GM12878 (cell line): ENCODE results near the gene FER1L5. TPM values are rescaled to one million over a fixed set of nuclear protein-coding genes. Genes with fewer than 3 reads are reported as not detected.

ENCODE experiments used
- ATAC-seq: fragments of 200-7000 bp; cut with Tn5 transposase; 3 replicates; pipeline ENCODE4 v1.9.1; 2020; ENCODE audit warnings: mild to moderate bottlenecking, moderate library complexity
- BruUV-seq: library from RNA; stranded (reverse); fragments of 400-500 nt; replicated peaks from 2 replicates; lab custom pipeline; 2021; lab: Mats Ljungman, UMichigan
- CTCF ChIA-PET: fragments of 300-600 bp; sonication (Branson Sonifier 250); formaldehyde crosslinking; extraction: SDS; loops from one replicate; lab custom pipeline; 2021; ENCODE audit warnings: inconsistent platforms; lab: Yijun Ruan, JAX
- POLR2A ChIA-PET: fragments of 350-600 bp; formaldehyde crosslinking; extraction: SDS; loops from one replicate; lab custom pipeline; 2021; ENCODE audit warnings: inconsistent platforms; lab: Charles Lee
- RAD21 ChIA-PET: fragments of 300-600 bp; sonication (Branson Sonifier 250); formaldehyde crosslinking; loops from one replicate; lab custom pipeline; 2023; ENCODE audit warnings: antibody characterized with exemption; ENCODE audit not compliant: unreplicated experiment; lab: Charles Lee
- SMC1A ChIA-PET: fragments of 300-600 bp; sonication (Branson Sonifier 250); formaldehyde crosslinking; loops from one replicate; lab custom pipeline; 2023; ENCODE audit not compliant: unreplicated experiment, uncharacterized antibody; lab: Charles Lee
- DNase-seq: peaks from one replicate; pipeline ENCODE4 v3.0.0-alpha.2; 2011; ENCODE audit warnings: low read depth, low spot score
- FAIRE-seq: peaks from 3 replicates; lab custom pipeline; 2011; peaks lifted over from hg19 to GRCh38; lab: Jason Lieb, UNC
- H2AFZ ChIP-seq: 2 replicates; pipeline ENCODE4 v1.6.0; 2011; ENCODE audit warnings: low read depth, low read length, control low read depth; ENCODE audit not compliant: control insufficient read depth
- H3K27ac ChIP-seq: 2 replicates; pipeline ENCODE4 v1.5.1; 2011; ENCODE audit warnings: control low read depth; ENCODE audit not compliant: control insufficient read depth, insufficient read depth
- H3K27me3 ChIP-seq, 2 experiments: replicated peaks in 1 of 2; 2 replicates each; pipeline versions ENCODE4 v1.6.0 to v1.6.1; 2011; ENCODE audit warnings: low read length in 1 of 2; ENCODE audit not compliant: control insufficient read depth in 2 of 2, insufficient read depth in 2 of 2
- H3K36me3 ChIP-seq, 2 experiments: 2 replicates each; pipeline ENCODE4 v1.5.1; 2011; ENCODE audit warnings: low read length in 1 of 2; ENCODE audit not compliant: control insufficient read depth in 2 of 2, insufficient read depth in 2 of 2
- H3K4me1 ChIP-seq: 2 replicates; pipeline ENCODE4 v1.6.1; 2011; ENCODE audit warnings: mild to moderate bottlenecking, low read length, moderate library complexity, mixed read lengths; ENCODE audit not compliant: control insufficient read depth, insufficient read depth
- H3K4me2 ChIP-seq: 2 replicates; pipeline ENCODE4 v1.6.0; 2011; ENCODE audit warnings: control low read depth; ENCODE audit not compliant: control insufficient read depth, insufficient read depth
- H3K4me3 ChIP-seq: fragments of 200-600 bp; sonication (generic); 2 replicates; pipeline ENCODE4 v1.5.1; 2016
- H3K79me2 ChIP-seq: 2 replicates; pipeline ENCODE4 v1.6.0; 2011; ENCODE audit warnings: low read length; ENCODE audit not compliant: control insufficient read depth, insufficient read depth
- H3K9ac ChIP-seq: 2 replicates; pipeline ENCODE4 v1.8.0; 2011; ENCODE audit warnings: low read length, control low read depth, mixed read lengths; ENCODE audit not compliant: control insufficient read depth, insufficient read depth
- H3K9me3 ChIP-seq: replicated peaks from 3 replicates; pipeline ENCODE4 v1.5.1; 2011; ENCODE audit warnings: mild to moderate bottlenecking, low read length; ENCODE audit not compliant: control insufficient read depth, insufficient read depth
- H4K20me1 ChIP-seq: 2 replicates; pipeline ENCODE4 v1.6.0; 2011; ENCODE audit not compliant: control insufficient read depth, insufficient read depth
- GATAD2B ChIP-seq: fragments of 450-650 bp; conservative IDR thresholded peaks from 2 replicates; pipeline ENCODE4 v1.6.1; 2017; ENCODE audit warnings: low read depth, mild to moderate bottlenecking, moderate library complexity
- IRF3 ChIP-seq: fragments of 450-650 bp; IDR thresholded peaks from 2 replicates; pipeline ENCODE4 v1.6.1; 2014; ENCODE audit warnings: mild to moderate bottlenecking
- MYC ChIP-seq: IDR thresholded peaks from 2 replicates; pipeline ENCODE4 v1.6.1; 2011; ENCODE audit warnings: mild to moderate bottlenecking, low read length, moderate library complexity, inconsistent platforms; ENCODE audit not compliant: insufficient read depth, insufficient replicate concordance, insufficient read length, severe bottlenecking
- ZNF384 ChIP-seq: IDR thresholded peaks from 2 replicates; pipeline ENCODE4 v1.6.1; 2012; ENCODE audit warnings: low read depth, mild to moderate bottlenecking, low read length, improper control_type of control experiment, borderline replicate concordance
- ZZZ3 ChIP-seq: IDR thresholded peaks from 2 replicates; pipeline ENCODE4 v1.6.1; 2011; ENCODE audit warnings: low read depth; ENCODE audit not compliant: control insufficient read depth, insufficient read length
- WGBS: methylation state at CpG from one replicate; pipeline ENCODE4 v1.1.6; 2016; ENCODE audit warnings: low lambda C conversion rate; ENCODE audit not compliant: insufficient replicate concordance, insufficient coverage; ENCODE audit errors: missing lambda C conversion rate; 5-methylcytosine and 5-hydroxymethylcytosine counted together
- in situ Hi-C: fragments of 300-500 bp; cut with MboI; formaldehyde crosslinking; loops from 9 replicates; pipeline ENCODE4 v1.14.3; 2018; ENCODE audit warnings: mixed read lengths
- intact Hi-C: fragments of 100-400 bp; cut with micrococcal nuclease; formaldehyde crosslinking; loops from one replicate; pipeline ENCODE4 v1.14.2; 2022; ENCODE audit not compliant: unreplicated experiment
- polyA plus RNA-seq, 11 experiments: library from polyadenylated mRNA; depleted of rRNA in 4 of 11; unstranded in 6 of 11; stranded (reverse) in 5 of 11; fragments of >200 nt; fragmentation: Nextera tagmentation in 4 of 11; fragmentation: Illumina TruSeq in 1 of 11; extraction: Ambion mirVana in 4 of 11; extraction: Trizol in 1 of 11; gene quantifications; 1 replicate in 1 of 11; 2 replicates in 10 of 11; pipeline versions ENCODE4 v1.2.1 to v1.2.3, GENCODE V29; 2011 to 2016; ENCODE audit warnings: inconsistent platforms in 2 of 11, missing spikeins in 2 of 11, low read depth in 1 of 11
- total RNA-seq, 4 experiments: library from RNA; depleted of rRNA in 3 of 4; stranded (reverse); fragments of >200 nt in 3 of 4; fragmentation: Illumina TruSeq in 1 of 4; extraction: Trizol in 1 of 4; gene quantifications; 2 replicates each; pipeline versions ENCODE4 v1.2.1 to v1.2.3, GENCODE V29; 2013 to 2021
- TF ChIP-seq, protein P1 (sequence below): fragments of 150-350 bp; IDR thresholded peaks from 2 replicates; pipeline ENCODE4 v1.6.1; 2016; ENCODE audit warnings: low read depth, low read length
- TF ChIP-seq, protein P2 (sequence below): fragments of 450-650 bp; formaldehyde crosslinking; IDR thresholded peaks from 2 replicates; pipeline ENCODE4 v1.4.0; 2022; ENCODE audit warnings: mild to moderate bottlenecking, moderate library complexity
- TF ChIP-seq, protein P3 (sequence below): IDR thresholded peaks from 2 replicates; pipeline ENCODE4 v1.6.1; 2012; ENCODE audit warnings: low read length, inconsistent platforms

Gene FER1L5
- total and polyA plus RNA-seq, 10 of the 15 experiments (the other 5 are each of a cell fraction or from before 2014, with no cell fraction given), result not detected

DNA sequence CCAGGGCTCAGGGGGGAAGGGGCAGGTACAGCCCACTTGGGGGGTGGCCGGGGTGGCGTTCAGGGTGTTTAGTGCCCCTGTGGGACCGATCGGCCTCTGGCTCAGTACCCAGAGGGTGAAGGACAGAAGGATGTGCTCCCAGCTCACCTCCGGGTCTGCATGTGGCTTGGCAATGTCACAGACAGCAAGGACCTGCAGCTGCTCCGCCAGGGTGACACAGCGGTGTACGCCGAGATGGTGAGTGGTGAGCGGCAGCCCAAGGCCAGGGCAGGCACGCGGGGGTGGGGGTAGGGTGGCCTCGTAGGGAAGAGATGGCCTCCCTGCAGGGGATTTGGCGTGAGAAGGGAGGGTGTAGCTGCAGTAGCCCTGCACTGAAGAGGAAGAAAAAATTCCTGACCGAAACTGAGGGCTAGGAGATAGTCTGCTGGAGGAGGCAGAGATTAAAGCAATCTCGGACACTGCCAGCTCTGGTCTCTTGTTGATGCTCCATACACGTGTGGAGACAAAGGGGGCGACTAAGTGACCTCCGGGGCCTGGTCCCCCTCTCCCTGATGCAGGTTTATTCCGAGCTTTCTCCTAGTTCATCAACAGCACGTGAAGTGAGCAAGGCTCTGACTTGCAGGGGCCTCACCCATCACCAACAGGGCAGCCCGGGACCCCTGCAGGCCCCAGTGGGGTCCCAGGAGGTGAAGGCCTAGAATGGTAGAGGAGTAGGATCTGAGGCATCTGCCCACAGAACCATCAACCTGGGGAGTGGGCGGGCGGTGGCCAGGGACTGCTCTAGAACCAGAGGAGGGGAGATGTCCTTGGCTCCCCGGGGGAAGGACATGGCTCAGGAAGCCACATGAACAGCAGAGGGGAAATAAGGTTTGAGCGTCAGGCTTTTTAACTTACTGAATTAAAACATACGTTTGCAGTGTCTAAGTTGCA lies 45.4 kb downstream of the FER1L5 start:
- no peaks in the 10 kb centered on the region for H3K9me3 ChIP-seq
- ATAC-seq (no peak), DNase-seq (no peak), FAIRE-seq (no peak)
- no peaks in the 10 kb centered on the region; a peak in 1 of 4 replicates for H3K27me3 ChIP-seq
- no peak overlapping the region for H3K9ac ChIP-seq
- ChIA-PET RAD21 (no interaction called here), CTCF (no interaction called here), POLR2A (no interaction called here), SMC1A (no interaction called here)
- no peak overlapping the region for H3K4me3 ChIP-seq
- WGBS, result 48% methylated on average over 27 of the region's 27 CpGs
- intact Hi-C loops (no loop called here), in situ Hi-C loops (no loop called here)
- no peak overlapping the region for H3K4me2 ChIP-seq
- H3K36me3 ChIP-seq, result no peaks in the 10 kb centered on the region
- H3K79me2 ChIP-seq, result no peaks in the 10 kb centered on the region
- TF ChIP-seq, protein P1, sequence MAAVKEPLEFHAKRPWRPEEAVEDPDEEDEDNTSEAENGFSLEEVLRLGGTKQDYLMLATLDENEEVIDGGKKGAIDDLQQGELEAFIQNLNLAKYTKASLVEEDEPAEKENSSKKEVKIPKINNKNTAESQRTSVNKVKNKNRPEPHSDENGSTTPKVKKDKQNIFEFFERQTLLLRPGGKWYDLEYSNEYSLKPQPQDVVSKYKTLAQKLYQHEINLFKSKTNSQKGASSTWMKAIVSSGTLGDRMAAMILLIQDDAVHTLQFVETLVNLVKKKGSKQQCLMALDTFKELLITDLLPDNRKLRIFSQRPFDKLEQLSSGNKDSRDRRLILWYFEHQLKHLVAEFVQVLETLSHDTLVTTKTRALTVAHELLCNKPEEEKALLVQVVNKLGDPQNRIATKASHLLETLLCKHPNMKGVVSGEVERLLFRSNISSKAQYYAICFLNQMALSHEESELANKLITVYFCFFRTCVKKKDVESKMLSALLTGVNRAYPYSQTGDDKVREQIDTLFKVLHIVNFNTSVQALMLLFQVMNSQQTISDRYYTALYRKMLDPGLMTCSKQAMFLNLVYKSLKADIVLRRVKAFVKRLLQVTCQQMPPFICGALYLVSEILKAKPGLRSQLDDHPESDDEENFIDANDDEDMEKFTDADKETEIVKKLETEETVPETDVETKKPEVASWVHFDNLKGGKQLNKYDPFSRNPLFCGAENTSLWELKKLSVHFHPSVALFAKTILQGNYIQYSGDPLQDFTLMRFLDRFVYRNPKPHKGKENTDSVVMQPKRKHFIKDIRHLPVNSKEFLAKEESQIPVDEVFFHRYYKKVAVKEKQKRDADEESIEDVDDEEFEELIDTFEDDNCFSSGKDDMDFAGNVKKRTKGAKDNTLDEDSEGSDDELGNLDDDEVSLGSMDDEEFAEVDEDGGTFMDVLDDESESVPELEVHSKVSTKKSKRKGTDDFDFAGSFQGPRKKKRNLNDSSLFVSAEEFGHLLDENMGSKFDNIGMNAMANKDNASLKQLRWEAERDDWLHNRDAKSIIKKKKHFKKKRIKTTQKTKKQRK, result no peak
- no peak for TF ChIP-seq GATAD2B
- no peak for TF ChIP-seq MYC
- TF ChIP-seq, protein P2, sequence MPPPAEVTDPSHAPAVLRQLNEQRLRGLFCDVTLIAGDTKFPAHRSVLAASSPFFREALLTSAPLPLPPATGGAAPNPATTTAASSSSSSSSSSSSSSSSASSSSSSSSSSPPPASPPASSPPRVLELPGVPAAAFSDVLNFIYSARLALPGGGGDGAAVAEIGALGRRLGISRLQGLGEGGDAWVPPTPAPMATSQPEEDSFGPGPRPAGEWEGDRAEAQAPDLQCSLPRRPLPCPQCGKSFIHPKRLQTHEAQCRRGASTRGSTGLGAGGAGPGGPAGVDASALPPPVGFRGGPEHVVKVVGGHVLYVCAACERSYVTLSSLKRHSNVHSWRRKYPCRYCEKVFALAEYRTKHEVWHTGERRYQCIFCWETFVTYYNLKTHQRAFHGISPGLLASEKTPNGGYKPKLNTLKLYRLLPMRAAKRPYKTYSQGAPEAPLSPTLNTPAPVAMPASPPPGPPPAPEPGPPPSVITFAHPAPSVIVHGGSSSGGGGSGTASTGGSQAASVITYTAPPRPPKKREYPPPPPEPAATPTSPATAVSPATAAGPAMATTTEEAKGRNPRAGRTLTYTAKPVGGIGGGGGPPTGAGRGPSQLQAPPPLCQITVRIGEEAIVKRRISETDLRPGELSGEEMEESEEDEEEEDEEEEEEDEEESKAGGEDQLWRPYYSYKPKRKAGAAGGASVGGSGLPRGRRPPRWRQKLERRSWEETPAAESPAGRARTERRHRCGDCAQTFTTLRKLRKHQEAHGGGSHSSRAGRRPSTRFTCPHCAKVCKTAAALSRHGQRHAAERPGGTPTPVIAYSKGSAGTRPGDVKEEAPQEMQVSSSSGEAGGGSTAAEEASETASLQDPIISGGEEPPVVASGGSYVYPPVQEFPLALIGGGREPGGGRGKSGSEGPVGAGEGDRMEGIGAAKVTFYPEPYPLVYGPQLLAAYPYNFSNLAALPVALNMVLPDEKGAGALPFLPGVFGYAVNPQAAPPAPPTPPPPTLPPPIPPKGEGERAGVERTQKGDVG (CRISPR knock-in tag), result no peak
- no peak for TF ChIP-seq ZZZ3
- TF ChIP-seq, protein P3, sequence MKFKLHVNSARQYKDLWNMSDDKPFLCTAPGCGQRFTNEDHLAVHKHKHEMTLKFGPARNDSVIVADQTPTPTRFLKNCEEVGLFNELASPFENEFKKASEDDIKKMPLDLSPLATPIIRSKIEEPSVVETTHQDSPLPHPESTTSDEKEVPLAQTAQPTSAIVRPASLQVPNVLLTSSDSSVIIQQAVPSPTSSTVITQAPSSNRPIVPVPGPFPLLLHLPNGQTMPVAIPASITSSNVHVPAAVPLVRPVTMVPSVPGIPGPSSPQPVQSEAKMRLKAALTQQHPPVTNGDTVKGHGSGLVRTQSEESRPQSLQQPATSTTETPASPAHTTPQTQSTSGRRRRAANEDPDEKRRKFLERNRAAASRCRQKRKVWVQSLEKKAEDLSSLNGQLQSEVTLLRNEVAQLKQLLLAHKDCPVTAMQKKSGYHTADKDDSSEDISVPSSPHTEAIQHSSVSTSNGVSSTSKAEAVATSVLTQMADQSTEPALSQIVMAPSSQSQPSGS, result no peak
- TF ChIP-seq ZNF384, result no peak
- TF ChIP-seq IRF3, result no peak
- H3K27ac ChIP-seq, result no peak overlapping the region
- BruUV-seq, result no TSS peak
- no peak overlapping the region for H2AFZ ChIP-seq
- H3K4me1 ChIP-seq, result no peaks in the 10 kb centered on the region
- H4K20me1 ChIP-seq, result no peaks in the 10 kb centered on the region
